SH-SY5Y (cell line): ENCODE measurements around the gene MAN1A1.

Experiments
- GATA2 ChIP-seq: IDR thresholded peaks from 2 replicates; pipeline ENCODE4 v1.6.1; 2011; ENCODE audit warnings: mild to moderate bottlenecking, low read depth, low read length
- GATA3 ChIP-seq: IDR thresholded peaks from 2 replicates; pipeline ENCODE4 v1.6.1; 2011; ENCODE audit warnings: low read depth, mild to moderate bottlenecking, low read length, moderate library complexity

The MAN1A1 gene

GRCh38 chr6:119325559-119326265, 23.8 kb downstream of the MAN1A1 start:
- TF ChIP-seq GATA2: no peak
- TF ChIP-seq GATA3: no peak

DNA sequence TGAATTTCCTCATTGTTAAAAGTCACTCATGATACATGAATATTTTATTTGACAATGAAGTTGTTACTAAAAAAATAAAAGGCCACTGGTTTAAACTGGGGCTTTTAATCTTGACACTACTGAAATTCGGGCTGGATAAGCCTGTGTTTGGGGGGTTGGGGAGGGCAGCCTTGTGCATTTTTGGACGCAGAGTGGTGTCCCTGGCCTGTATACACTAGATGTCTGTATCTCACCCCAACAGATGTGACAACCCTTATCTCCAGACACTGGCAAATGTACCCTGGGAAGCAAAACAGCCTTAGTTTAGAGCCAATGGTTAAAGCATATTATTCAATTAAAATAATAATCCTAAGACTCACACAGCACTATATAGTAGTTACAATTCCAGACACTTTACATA, 24.8 kb downstream of the MAN1A1 start:
- TF ChIP-seq GATA2: peak; percentile 81
- no peak for TF ChIP-seq GATA3

DNA sequence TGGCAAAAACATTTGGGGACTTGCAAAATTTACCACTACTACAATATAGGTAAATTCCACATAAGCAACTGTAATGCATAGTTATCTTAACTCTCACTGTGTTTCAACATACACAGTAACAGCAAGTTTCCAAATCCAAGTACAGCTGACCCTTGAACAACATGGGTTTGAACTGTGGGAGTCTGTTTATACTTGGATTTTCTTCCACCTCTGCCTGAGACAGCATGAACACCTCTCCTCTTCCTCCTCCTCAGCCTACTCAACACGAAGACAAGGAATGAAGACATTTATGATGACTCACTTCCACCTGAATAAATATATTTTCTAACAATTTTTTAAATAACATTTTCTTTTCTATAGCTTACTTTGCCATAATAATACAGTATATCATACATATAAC, 25.6 kb downstream of the MAN1A1 start:
- TF ChIP-seq GATA2: no peak
- no peak for TF ChIP-seq GATA3

GRCh38 chr6:119323478-119323877, 26.1 kb downstream of the MAN1A1 start:
- TF ChIP-seq GATA2 (no peak), GATA3 (no peak)

DNA sequence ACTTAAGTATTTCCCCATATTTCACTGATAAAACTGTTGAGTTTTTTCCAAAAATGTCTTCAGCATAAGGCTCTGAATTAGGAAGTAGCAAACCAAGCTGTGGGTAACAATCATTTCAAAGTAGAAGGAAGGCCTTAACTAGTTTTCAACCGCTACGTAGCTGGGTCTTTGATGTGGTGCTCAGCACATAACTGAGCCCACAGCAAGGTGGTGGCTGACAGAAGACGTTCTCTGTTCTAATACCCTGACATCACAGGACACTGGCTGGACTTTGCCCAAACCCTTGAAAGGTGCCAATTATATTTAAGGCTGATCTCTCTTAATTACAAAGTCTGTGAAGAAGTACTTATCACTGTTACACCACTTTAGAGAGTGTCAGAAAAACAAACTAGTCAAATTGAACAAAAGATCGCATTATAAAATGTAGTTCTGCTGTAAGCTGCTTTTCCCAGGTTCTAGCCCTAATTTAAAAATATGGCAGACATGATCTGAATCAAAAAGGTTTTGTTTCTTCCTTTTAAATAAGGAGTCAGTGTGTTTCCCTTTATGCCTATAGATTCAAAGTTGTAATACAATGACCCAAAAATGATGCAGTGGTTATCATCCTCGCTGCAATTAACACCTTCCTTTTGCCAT, 26.7 kb downstream of the MAN1A1 start:
- TF ChIP-seq GATA2: no peak
- no peak for TF ChIP-seq GATA3

DNA sequence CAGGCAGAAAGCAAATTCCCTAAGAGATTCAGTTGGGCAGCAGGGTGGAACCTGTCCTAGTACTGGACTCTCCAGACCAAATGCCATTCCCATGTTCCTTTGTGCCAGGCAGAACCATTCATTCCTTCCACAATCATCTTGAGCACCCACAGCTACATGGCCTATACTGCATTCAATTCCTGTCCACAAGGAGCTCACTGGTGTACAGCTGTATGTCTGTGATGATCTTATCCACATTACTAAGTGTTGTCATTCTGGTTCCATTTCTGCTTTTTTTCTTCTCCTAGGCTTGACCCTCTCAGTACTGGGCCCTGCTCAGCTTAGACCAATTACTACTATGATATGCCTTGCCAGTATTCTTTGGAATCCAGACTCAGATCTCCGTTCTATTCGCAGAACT, 27.5 kb downstream of the MAN1A1 start:
- no peak for TF ChIP-seq GATA2
- no peak for TF ChIP-seq GATA3

DNA sequence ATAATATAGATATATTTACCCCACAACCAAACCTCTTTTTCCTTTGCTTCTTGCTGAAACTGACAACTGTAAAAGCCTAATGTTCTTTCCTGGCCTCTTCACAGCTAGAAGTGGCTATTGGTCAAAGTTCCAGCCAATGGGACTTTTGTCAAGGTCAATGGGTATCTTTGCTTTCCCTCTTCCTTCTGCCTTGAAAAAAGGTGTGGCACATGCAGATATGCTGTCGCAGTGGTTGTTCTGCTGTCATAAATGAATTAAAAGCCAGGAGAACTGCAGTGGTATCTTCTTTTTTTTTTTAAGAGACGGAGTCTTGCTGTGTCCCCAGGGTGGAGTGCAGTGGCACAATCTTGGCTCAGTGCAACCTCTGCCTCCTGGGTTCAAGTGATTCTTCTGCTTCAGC, 29.9 kb downstream of the MAN1A1 start:
- no peak for TF ChIP-seq GATA2
- no peak for TF ChIP-seq GATA3

GRCh38 chr6:119318730-119319129, 30.8 kb downstream of the MAN1A1 start:
- TF ChIP-seq GATA2: no peak

- TF ChIP-seq GATA2 (no peak), GATA3 (no peak)
Observed at GRCh38 chr6:119318176-119318575, 31.4 kb downstream of the MAN1A1 start.

DNA sequence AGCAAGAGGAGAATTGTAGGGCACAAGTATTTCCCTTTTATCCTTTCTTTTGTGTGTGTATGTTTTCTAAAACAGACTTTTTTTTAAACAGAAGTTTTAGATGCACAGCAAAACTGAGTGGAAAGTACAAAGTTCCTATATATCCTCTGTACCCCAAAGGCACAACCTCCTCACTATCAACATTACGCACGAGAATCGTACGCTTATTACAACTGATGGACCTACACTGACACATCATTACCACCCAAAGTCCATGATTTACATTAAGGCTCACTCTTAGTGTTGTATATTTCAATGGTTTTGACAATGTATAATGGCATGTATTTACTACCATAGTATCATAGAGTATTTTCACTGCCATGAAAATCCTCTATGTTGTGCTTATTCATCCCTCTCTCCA, 32.6 kb downstream of the MAN1A1 start:
- TF ChIP-seq GATA2 (no peak), GATA3 (no peak)

DNA sequence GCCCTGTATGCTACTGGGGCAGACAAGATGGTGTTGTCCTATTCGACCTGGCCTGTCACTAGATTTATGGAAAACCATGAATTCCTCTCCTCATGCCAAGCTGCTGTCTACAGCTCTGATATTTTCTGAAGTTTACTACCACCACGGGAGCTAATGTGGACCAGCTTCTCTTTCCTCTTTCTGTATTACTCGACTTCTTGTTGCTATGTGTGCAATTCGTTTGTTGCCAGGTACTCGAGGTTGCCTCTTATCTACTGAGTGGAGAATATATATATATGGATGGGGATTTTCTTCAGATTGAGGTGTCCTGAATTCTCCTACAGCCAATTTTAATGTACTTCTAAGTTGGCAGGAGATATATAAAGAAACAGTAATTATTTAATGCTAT, 34.7 kb downstream of the MAN1A1 start:
- TF ChIP-seq GATA2 (no peak), GATA3 (no peak)

DNA sequence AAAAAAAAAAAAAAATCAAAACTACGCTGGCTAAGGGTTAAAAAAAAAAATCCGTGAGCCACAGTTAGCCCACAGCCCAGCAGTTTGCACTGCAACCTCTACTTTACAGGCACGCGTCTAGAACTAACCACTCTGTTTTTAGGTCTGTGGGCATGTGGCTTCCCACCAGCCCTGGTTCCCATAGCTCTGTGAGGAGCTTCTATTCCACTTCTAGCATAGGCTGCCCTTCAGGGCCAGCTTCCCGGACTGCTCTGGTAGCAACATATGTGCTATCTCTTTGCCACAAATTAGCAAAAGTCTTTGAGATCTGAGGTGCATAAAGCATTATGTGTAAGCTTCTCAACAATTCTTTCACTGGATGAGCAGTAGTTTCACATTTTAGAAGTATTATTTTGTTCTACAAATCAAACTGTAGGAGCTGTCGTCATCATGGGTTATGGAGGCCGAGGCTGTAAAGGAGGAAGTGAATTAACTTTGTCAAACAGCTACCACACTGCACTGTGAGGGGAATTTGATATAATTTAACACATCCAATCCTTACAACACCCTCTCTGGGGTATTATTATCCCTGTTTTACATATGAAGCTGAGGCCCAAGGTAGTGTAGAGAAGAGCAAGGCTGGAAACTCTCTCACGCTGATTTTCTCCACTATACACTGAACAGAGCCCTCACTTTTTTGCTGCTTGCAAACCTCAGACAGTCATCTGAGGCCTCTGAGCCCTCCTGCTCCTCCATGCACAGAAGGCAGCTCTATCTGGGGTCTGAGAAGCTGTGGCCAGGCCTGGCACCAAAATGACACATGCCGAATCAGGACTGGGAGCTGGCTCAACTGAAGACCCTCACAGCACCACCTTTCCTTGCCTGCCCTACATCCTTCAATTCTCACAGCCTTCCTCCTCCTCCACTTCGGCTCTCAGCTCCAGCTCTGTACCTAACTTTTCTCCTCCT, 35.4 kb downstream of the MAN1A1 start:
- TF ChIP-seq GATA3 (no peak), GATA2 (no peak)

GRCh38 chr6:119312875-119313338, 36.7 kb downstream of the MAN1A1 start:
- TF ChIP-seq GATA3: no peak
- no peak for TF ChIP-seq GATA2

DNA sequence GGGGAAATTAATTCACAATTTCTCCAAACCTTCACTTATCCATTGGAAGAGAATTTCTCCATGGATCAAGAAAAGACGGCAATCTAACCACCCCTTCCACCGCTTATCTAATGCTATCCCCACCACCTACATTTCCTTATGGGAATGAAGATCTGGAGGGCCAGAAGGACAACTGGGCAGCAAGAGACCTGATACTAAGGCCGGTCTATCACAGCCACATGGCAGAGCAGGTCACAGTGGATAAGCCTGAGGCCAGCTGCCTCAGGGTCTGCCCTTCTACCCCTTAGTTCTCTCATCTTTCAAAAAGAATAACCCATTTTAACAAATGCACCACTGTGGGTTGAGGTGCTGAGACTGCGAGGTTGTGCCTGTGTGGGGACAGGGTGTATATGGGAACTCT, 37.1 kb downstream of the MAN1A1 start:
- TF ChIP-seq GATA3 (no peak), GATA2 (no peak)
